IMR-90 (cell line): ENCODE data around the gene ZDHHC8. TPM values are rescaled to one million over a fixed set of nuclear protein-coding genes. Genes with fewer than 3 reads are reported as not detected.

Source experiments
- ATAC-seq: fragments of 200-7000 bp; cut with Tn5 transposase; 2 replicates; pipeline ENCODE4 v1.9.1; 2020; ENCODE audit warnings: low read depth, mild to moderate bottlenecking, moderate library complexity
- BruUV-seq: library from RNA; stranded (reverse); fragments of 400-500 nt; replicated peaks from 2 replicates; lab custom pipeline; 2021; lab: Mats Ljungman, UMichigan
- CTCF ChIA-PET: fragments of 300-600 bp; formaldehyde crosslinking; extraction: SDS; loops from one replicate; lab custom pipeline; 2021; ENCODE audit warnings: antibody characterized with exemption; lab: Yijun Ruan, JAX
- POLR2A ChIA-PET: fragments of 300-600 bp; sonication (Branson Sonifier 250); formaldehyde crosslinking; loops from one replicate; lab custom pipeline; 2022; ENCODE audit warnings: antibody characterized with exemption; ENCODE audit not compliant: unreplicated experiment; lab: Charles Lee
- DNase-seq: peaks from one replicate; pipeline ENCODE4 v3.0.0; 2013
- H2AFZ ChIP-seq: replicated peaks from 2 replicates; pipeline ENCODE3; 2013; ENCODE audit warnings: low read length, mild to moderate bottlenecking; ENCODE audit not compliant: poor library complexity
- H2AK5ac ChIP-seq: 2 replicates; pipeline ENCODE4 v1.6.1; 2013; ENCODE audit warnings: low read depth, low read length, inconsistent platforms
- H2AK9ac ChIP-seq: replicated peaks from 2 replicates; pipeline ENCODE3; 2013; ENCODE audit warnings: mild to moderate bottlenecking, low read depth, low read length, moderate library complexity; ENCODE audit not compliant: poor library complexity
- H2BK120ac ChIP-seq: 2 replicates; pipeline ENCODE4 v1.6.1; 2013; ENCODE audit warnings: low read depth, low read length, inconsistent platforms
- H2BK15ac ChIP-seq: 3 replicates; pipeline ENCODE4 v1.6.1; 2013; ENCODE audit warnings: low read depth, low read length, inconsistent platforms
- H2BK20ac ChIP-seq: 2 replicates; pipeline ENCODE4 v1.6.1; 2013; ENCODE audit warnings: low read depth, mild to moderate bottlenecking, inconsistent platforms, low read length, moderate library complexity
- H2BK5ac ChIP-seq: 2 replicates; pipeline ENCODE4 v1.6.1; 2013; ENCODE audit warnings: mild to moderate bottlenecking, low read depth, low read length, inconsistent platforms; ENCODE audit not compliant: poor library complexity, severe bottlenecking
- H3K14ac ChIP-seq: replicated peaks from 2 replicates; pipeline ENCODE4 v1.6.1; 2013; ENCODE audit warnings: low read depth, low read length, inconsistent platforms
- H3K18ac ChIP-seq: 2 replicates; pipeline ENCODE4 v1.6.1; 2013; ENCODE audit warnings: low read depth, low read length, control low read depth
- H3K23ac ChIP-seq: 2 replicates; pipeline ENCODE4 v1.6.1; 2013; ENCODE audit warnings: low read depth, low read length, inconsistent platforms
- H3K27ac ChIP-seq: 2 replicates; pipeline ENCODE4 v1.5.1; 2013; ENCODE audit warnings: mild to moderate bottlenecking, control low read depth, low read length; ENCODE audit not compliant: insufficient read depth
- H3K27me3 ChIP-seq: 2 replicates; pipeline ENCODE4 v1.6.1; 2013; ENCODE audit warnings: low read length; ENCODE audit not compliant: control insufficient read depth, insufficient read depth
- H3K36me3 ChIP-seq: 2 replicates; pipeline ENCODE4 v1.6.1; 2013; ENCODE audit warnings: low read length, mixed read lengths; ENCODE audit not compliant: control insufficient read depth, insufficient read depth
- H3K4ac ChIP-seq: 2 replicates; pipeline ENCODE4 v1.6.1; 2013; ENCODE audit warnings: low read depth, low read length, inconsistent platforms
- H3K4me1 ChIP-seq: 2 replicates; pipeline ENCODE4 v1.6.1; 2013; ENCODE audit warnings: low read length, mixed read lengths; ENCODE audit not compliant: control insufficient read depth, insufficient read depth
- H3K4me2 ChIP-seq: 2 replicates; pipeline ENCODE4 v1.6.1; 2013; ENCODE audit warnings: low read depth, mild to moderate bottlenecking, control low read depth, low read length, moderate library complexity
- H3K4me3 ChIP-seq: 2 replicates; pipeline ENCODE4 v1.5.1; 2013; ENCODE audit warnings: low read depth, mild to moderate bottlenecking, control low read depth, low read length, moderate library complexity; ENCODE audit not compliant: insufficient read depth
- H3K56ac ChIP-seq: 2 replicates; pipeline ENCODE4 v1.6.1; 2013; ENCODE audit warnings: low read length, inconsistent platforms; ENCODE audit not compliant: insufficient read depth; ENCODE audit errors: extremely low read depth
- H3K79me1 ChIP-seq, 2 experiments: 2 replicates each; pipeline ENCODE4 v1.6.1; 2013; ENCODE audit warnings: low read length in 2 of 2, inconsistent platforms in 1 of 2, low read depth in 1 of 2
- H3K9ac ChIP-seq: 2 replicates; pipeline ENCODE4 v1.6.1; 2013; ENCODE audit warnings: low read depth, low read length, control low read depth
- H3K9me1 ChIP-seq: 2 replicates; pipeline ENCODE4 v1.6.1; 2013; ENCODE audit warnings: low read length, inconsistent platforms; ENCODE audit not compliant: insufficient read depth
- H3K9me3 ChIP-seq: 2 replicates; pipeline ENCODE4 v1.6.1; 2013; ENCODE audit warnings: low read length; ENCODE audit not compliant: control insufficient read depth, insufficient read depth
- H4K20me1 ChIP-seq: 2 replicates; pipeline ENCODE4 v1.6.1; 2013; ENCODE audit warnings: low read length, inconsistent platforms; ENCODE audit not compliant: insufficient read depth
- H4K5ac ChIP-seq: 2 replicates; pipeline ENCODE4 v1.6.1; 2013; ENCODE audit warnings: mild to moderate bottlenecking, low read depth, low read length, control low read depth
- H4K8ac ChIP-seq, 2 experiments: 2 replicates each; pipeline ENCODE4 v1.6.1; 2013; ENCODE audit warnings: low read depth in 2 of 2, low read length in 2 of 2, control low read depth in 1 of 2, inconsistent platforms in 1 of 2
- H4K91ac ChIP-seq: 2 replicates; pipeline ENCODE4 v1.6.1; 2013; ENCODE audit warnings: low read depth, low read length, inconsistent platforms; ENCODE audit not compliant: insufficient read depth
- BHLHE40 ChIP-seq: fragments of 150-350 bp; IDR thresholded peaks from 2 replicates; pipeline ENCODE4 v1.6.1; 2016; ENCODE audit warnings: mild to moderate bottlenecking, low read depth, low read length
- CHD1 ChIP-seq: IDR thresholded peaks from 2 replicates; pipeline ENCODE4 v1.6.1; 2012; ENCODE audit warnings: low read depth, low read length, improper control_type of control experiment
- FOS ChIP-seq: fragments of 150-350 bp; IDR thresholded peaks from 2 replicates; pipeline ENCODE4 v1.6.1; 2016; ENCODE audit warnings: low read depth, low read length
- MAZ ChIP-seq: IDR thresholded peaks from 2 replicates; pipeline ENCODE4 v1.6.1; 2012; ENCODE audit warnings: low read depth, mild to moderate bottlenecking, low read length, improper control_type of control experiment, moderate library complexity, borderline replicate concordance
- MXI1 ChIP-seq: IDR thresholded peaks from 2 replicates; pipeline ENCODE4 v1.6.1; 2012; ENCODE audit warnings: low read depth, mild to moderate bottlenecking, low read length, moderate library complexity, borderline replicate concordance
- NFE2L2 ChIP-seq: fragments of 150-350 bp; IDR thresholded peaks from 2 replicates; pipeline ENCODE4 v1.6.1; 2016; ENCODE audit warnings: low read depth, mild to moderate bottlenecking, low read length
- RCOR1 ChIP-seq: IDR thresholded peaks from 2 replicates; pipeline ENCODE4 v1.6.1; 2012; ENCODE audit warnings: mild to moderate bottlenecking, low read length, improper control_type of control experiment; ENCODE audit not compliant: insufficient replicate concordance
- SMC3 ChIP-seq: fragments of 150-350 bp; IDR thresholded peaks from 2 replicates; pipeline ENCODE4 v1.6.1; 2016; ENCODE audit warnings: low read depth, mild to moderate bottlenecking, antibody characterized with exemption, low read length, moderate library complexity
- WGBS, 2 experiments: methylation state at CpG; one replicate each; pipeline versions ENCODE4 v1.1.5 to v1.1.7; 2013; ENCODE audit warnings: missing lambda C conversion rate in 2 of 2; ENCODE audit not compliant: insufficient read length in 1 of 2; ENCODE audit errors: extremely low coverage in 2 of 2; 5-methylcytosine and 5-hydroxymethylcytosine counted together
- dilution Hi-C: fragments of 300-500 bp; cut with HindIII; formaldehyde crosslinking; loops from one replicate; pipeline ENCODE4 v1.14.3; 2018; ENCODE audit warnings: low sequenced_read_pairs; ENCODE audit not compliant: unreplicated experiment
- in situ Hi-C: fragments of 300-500 bp; cut with MboI; formaldehyde crosslinking; loops from 3 replicates; pipeline ENCODE4 v1.14.3; 2019; ENCODE audit warnings: low sequenced_read_pairs, inconsistent platforms, mixed read lengths
- intact Hi-C: fragments of 100-400 bp; cut with micrococcal nuclease; formaldehyde crosslinking; loops from 2 replicates; pipeline ENCODE4 v1.10.0; 2022
- polyA plus RNA-seq, 3 experiments: library from polyadenylated mRNA; depleted of rRNA; stranded (reverse); fragments of >200 nt; gene quantifications; 2 replicates each; pipeline ENCODE4 v1.2.3, GENCODE V29; 2012; ENCODE audit warnings: low replicate concordance in 1 of 3
- total RNA-seq: library from RNA; depleted of rRNA; stranded (reverse); fragments of >200 nt; gene quantifications from 2 replicates; pipeline ENCODE4 v1.2.3, GENCODE V29; 2012
- TF ChIP-seq, protein P1 (sequence below): fragments of 150-350 bp; IDR thresholded peaks from 2 replicates; pipeline ENCODE4 v1.6.1; 2017; ENCODE audit warnings: mild to moderate bottlenecking, antibody characterized with exemption, low read length, low read depth
- TF ChIP-seq, protein P2 (sequence below): fragments of 150-350 bp; IDR thresholded peaks from 2 replicates; pipeline ENCODE4 v1.6.1; 2016; ENCODE audit warnings: low read depth, mild to moderate bottlenecking, low read length, moderate library complexity, borderline replicate concordance

The ZDHHC8 gene
- total and polyA plus RNA-seq, 2 of the 4 experiments (the other 2 are of a cell fraction), result 2.5 to 72.6 TPM

DNA sequence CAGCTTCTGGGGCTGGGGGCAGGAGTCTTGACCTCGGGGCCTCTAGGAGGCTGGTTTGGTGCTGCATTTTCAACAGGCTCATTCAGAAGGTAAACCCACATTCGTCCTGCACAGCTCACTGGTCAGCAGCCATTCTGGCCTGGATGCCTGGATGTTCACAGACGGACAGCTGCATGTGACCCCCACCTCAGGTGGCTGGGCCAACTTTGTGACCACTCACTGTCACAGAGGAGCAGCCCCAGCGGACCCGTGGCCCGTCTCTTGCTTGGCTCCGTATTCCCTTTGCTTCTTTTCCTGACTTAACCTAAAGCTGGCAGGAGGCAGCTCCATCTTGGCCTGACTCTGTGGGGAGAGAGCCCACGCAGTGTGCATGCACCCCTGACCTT lies 43.3 kb upstream of the ZDHHC8 start:
- H4K5ac ChIP-seq, result no peak overlapping the region
- TF ChIP-seq CHD1 (no peak), FOS (no peak), NFE2L2 (no peak), SMC3 (no peak), MXI1 (no peak), MAZ (no peak), BHLHE40 (no peak), RCOR1 (no peak)
- TF ChIP-seq, protein P1, sequence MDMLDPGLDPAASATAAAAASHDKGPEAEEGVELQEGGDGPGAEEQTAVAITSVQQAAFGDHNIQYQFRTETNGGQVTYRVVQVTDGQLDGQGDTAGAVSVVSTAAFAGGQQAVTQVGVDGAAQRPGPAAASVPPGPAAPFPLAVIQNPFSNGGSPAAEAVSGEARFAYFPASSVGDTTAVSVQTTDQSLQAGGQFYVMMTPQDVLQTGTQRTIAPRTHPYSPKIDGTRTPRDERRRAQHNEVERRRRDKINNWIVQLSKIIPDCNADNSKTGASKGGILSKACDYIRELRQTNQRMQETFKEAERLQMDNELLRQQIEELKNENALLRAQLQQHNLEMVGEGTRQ, result no peak
- TF ChIP-seq, protein P2, sequence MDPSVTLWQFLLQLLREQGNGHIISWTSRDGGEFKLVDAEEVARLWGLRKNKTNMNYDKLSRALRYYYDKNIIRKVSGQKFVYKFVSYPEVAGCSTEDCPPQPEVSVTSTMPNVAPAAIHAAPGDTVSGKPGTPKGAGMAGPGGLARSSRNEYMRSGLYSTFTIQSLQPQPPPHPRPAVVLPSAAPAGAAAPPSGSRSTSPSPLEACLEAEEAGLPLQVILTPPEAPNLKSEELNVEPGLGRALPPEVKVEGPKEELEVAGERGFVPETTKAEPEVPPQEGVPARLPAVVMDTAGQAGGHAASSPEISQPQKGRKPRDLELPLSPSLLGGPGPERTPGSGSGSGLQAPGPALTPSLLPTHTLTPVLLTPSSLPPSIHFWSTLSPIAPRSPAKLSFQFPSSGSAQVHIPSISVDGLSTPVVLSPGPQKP, result no peak
- ATAC-seq (no peak), DNase-seq (no peak)
- H2BK5ac ChIP-seq, result no peak overlapping the region
- 81% methylated on average over 2 of the region's 8 CpGs; no CpG with 5 or more reads in 1 of the 2 experiments for WGBS, 2 experiments
- no peak overlapping the region for H3K14ac ChIP-seq
- H3K23ac ChIP-seq, result no peak overlapping the region
- POLR2A ChIA-PET, result no interaction called here
- no peak overlapping the region for H3K4me3 ChIP-seq
- no peak overlapping the region for H3K9ac ChIP-seq
- peaks cover 12% of the 10 kb centered on the region for H3K4me1 ChIP-seq
- no peak overlapping the region for H2AFZ ChIP-seq
- no peak overlapping the region for H2AK5ac ChIP-seq
- H3K79me1 ChIP-seq, result peaks cover 25 to 86% of the 10 kb centered on the region in 2 experiments
- CTCF ChIA-PET, result no interaction called here
- H3K9me3 ChIP-seq, result no peaks in the 10 kb centered on the region
- no peaks in the 10 kb centered on the region for H3K27me3 ChIP-seq
- in situ Hi-C loops (no loop called here), dilution Hi-C loops (no loop called here), intact Hi-C loops (no loop called here)
- H3K27ac ChIP-seq, result no peak overlapping the region
- BruUV-seq, result no TSS peak
- peaks cover 68% of the 10 kb centered on the region for H3K36me3 ChIP-seq
- H4K20me1 ChIP-seq, result peaks cover 68% of the 10 kb centered on the region
- H3K4ac ChIP-seq, result no peak overlapping the region
- no peak overlapping the region for H2BK15ac ChIP-seq
- H3K4me2 ChIP-seq, result no peak overlapping the region
- H4K91ac ChIP-seq, result no peak overlapping the region
- H3K56ac ChIP-seq, result no peak overlapping the region
- no peak overlapping the region for H2BK120ac ChIP-seq
- no peak overlapping the region for H2AK9ac ChIP-seq
- H3K18ac ChIP-seq, result no peak overlapping the region
- H3K9me1 ChIP-seq, result peaks cover 15% of the 10 kb centered on the region
- H2BK20ac ChIP-seq, result no peak overlapping the region
- no peak overlapping the region for H4K8ac ChIP-seq
